LoVo (cell line): ENCODE data around the gene MTARC1.

Source experiments
- DNase-seq: peaks from one replicate; pipeline ENCODE4 v3.0.0-alpha.2; 2016; ENCODE audit warnings: low spot score

Gene MTARC1

DNA sequence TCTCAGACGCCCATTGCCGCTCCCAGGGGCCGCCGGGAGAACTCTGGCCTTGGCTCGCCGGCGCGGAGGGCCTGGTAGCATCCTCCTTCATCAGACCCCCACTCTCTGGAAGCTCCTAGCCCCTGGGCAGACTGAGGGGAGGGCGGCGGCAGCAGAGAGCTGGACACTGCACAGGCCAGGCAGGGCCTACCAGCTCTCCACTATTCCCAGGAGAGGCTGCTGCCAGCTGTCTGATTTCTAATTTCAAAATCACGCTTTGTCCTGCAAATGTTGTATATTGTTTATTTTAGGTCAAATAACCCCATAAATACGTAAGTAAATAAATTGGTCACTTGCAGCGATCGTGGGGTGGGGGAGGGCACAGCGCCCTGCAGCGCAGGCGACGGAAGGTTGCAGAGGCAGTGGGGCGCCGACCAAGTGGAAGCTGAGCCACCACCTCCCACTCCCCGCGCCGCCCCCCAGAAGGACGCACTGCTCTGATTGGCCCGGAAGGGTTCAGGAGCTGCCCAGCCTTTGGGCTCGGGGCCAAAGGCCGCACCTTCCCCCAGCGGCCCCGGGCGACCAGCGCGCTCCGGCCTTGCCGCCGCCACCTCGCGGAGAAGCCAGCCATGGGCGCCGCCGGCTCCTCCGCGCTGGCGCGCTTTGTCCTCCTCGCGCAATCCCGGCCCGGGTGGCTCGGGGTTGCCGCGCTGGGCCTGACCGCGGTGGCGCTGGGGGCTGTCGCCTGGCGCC, at the start of gene MTARC1:
Gene MTARC1, plus strand, starts transcription at position 577 of the 732 bp plus-strand sequence. Its CDS starts 32 bp downstream, at position 609.
- peak; percentile 71 for DNase-seq

- DNase-seq = no peak
Measured at GRCh38 chr1:220741349-220741748, 45.4 kb upstream of the MTARC1 start.

GRCh38 chr1:220741825-220742224, 44.9 kb upstream of the MTARC1 start:
- no peak for DNase-seq

GRCh38 chr1:220742520-220742919, 44.2 kb upstream of the MTARC1 start:
- DNase-seq = no peak

DNA sequence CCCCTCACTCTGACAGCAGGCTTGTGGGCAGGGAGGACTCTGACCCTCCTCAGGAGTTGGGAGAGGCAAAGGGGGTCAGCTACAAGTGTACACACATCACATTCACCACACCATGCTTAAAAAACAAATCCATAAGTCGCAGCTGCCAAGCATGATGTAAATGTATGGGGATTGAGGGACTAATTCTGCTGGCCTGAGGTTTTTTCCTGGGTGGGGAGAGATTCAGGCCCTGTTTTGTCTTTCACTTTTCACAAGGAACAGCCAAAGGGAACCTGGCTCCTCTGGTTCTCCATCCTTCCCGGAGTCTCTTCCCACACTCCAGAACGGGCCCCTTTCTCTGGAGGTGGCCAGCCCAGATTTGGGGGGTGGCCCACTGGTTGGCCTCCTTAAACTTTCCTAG, 39.9 kb upstream of the MTARC1 start:
- no peak for DNase-seq

GRCh38 chr1:220747437-220748088, 39.1 kb upstream of the MTARC1 start:
- no peak for DNase-seq

DNA sequence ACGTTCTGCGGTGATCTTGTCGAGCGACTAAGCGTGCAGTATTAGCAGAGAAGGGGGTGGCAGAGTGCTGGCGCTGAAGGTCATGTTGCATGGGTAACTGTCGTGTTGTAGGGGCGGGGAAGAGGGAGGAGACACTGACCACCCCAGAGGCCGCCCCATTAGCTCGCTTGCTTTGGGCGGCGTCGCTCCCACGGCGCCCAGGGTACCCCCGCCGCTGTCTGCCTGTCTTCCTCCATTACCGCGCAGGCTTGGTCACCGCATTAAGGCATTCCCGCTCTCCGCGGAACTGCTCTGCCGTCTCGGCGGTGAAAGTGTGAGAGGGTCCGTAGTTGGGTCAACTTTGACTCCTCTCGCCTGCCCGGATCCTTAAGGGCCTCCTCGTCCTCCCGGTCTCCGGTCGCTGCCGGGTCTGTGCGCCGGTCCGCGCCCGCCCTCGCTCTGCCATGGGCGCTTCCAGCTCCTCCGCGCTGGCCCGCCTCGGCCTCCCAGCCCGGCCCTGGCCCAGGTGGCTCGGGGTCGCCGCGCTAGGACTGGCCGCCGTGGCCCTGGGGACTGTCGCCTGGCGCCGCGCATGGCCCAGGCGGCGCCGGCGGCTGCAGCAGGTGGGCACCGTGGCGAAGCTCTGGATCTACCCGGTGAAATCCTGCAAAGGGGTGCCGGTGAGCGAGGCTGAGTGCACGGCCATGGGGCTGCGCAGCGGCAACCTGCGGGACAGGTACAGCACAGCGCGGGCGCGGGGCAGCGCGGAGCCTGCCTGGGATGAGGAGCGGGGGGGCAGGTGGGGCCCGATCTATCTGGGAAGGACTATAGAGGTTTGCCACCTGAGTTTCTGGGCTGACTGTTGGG, 38.4 kb upstream of the MTARC1 start, which contains the start of gene MTARC2:
Gene MTARC2, plus strand, starts transcription at position 234 of the 846 bp plus-strand sequence. Its CDS starts 210 bp downstream, at position 444.
- peak; percentile 84 for DNase-seq

DNA sequence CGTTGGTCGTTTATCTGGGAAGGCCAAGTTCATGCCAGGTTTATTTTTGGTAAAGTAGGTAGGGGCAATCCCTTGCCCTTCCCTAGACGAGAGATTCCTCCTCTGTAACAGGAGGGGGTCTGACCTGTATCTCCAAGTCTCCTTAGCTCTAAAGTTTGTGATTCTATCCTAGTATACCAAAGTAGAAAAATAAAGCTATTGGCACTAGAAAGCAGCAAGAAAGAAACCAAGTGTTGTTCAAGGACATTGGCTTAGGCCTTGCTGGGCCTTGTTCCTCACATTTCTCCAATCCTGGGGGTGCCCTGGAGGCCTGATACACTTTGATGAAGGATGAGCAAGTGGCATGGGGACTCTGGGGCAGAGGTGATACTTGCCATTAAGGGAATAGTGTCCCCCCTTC, 37.8 kb upstream of the MTARC1 start:
- no peak for DNase-seq

- DNase-seq = no peak
Measured at GRCh38 chr1:220750131-220750515, 36.6 kb upstream of the MTARC1 start.

DNA sequence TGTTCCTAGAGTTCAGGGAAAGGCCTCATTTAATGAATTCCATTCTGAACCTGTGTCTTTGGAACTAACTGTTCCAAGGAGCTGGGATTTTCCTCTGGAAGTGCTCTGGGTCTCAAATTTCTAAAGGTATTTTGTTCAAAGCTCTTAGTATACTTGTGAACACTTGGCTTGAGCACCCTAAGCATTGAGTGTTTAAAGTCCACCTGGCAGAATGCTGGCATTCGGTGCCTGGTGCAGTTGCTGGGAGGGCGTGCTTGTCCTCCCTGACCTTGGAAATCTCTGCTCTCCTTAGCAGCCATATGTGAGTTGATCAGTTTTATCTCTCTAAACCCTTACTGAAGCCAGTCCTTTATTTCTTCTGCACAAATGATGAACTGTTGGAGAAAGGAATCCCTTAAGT, 35.6 kb upstream of the MTARC1 start:
- DNase-seq = no peak

- DNase-seq = no peak
Measured at GRCh38 chr1:220754212-220754917, 32.3 kb upstream of the MTARC1 start.

DNA sequence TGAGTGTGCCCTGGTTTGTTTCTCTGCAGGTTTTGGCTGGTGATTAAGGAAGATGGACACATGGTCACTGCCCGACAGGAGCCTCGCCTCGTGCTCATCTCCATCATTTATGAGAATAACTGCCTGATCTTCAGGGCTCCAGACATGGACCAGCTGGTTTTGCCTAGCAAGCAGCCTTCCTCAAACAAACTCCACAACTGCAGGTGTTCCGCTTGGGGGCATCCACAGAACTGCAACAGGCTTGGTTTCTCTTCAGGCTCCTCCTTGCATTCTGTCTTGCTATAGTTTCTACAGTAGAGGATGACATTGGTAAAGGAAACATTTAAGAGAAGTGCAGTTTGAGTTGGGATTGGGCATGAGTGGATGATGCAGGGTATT, 31.8 kb upstream of the MTARC1 start:
- no peak for DNase-seq

GRCh38 chr1:220755309-220755708, 31.4 kb upstream of the MTARC1 start:
- DNase-seq = no peak

DNA sequence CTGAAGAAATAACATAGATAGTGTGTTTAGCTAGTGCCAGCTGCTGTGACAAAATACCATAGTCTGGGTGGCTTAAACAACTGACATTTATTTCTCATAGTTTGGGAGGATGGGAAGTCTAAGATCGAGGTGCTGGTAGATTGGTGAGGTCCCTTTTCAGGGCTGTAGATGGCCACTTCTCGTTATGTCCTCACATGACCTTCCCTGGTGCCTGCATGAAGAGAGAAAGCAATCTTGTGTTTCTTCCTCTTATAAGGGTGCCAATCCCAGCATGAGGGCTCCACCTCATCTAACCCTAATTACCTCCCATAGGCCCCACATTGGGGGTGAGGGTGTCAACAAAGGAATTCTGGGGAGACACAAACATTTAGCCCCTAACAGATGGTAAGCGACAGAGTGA, 29.3 kb upstream of the MTARC1 start:
- no peak for DNase-seq

GRCh38 chr1:220759147-220759546, 27.6 kb upstream of the MTARC1 start:
- no peak for DNase-seq

GRCh38 chr1:220761688-220762427, 24.9 kb upstream of the MTARC1 start:
- no peak for DNase-seq

DNA sequence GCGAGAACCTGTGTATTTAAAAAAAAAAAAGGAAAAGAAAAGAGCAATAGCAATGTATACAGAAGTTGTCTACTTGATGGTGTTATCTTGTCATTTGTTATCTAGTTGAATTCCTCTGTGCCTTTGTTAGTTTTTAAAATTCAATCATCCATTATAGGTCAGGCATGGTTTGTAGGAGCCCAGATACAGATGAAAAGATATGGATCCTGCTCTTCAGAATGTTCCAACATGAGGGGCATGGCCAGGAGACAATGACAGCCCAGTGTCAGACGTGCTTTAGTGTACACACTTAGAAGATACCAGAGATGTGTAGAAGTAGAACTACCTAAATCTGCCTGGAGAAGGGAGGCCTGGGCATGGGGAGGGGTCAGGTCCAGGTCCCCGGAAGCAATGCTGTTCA, 22.0 kb upstream of the MTARC1 start:
- no peak for DNase-seq

DNA sequence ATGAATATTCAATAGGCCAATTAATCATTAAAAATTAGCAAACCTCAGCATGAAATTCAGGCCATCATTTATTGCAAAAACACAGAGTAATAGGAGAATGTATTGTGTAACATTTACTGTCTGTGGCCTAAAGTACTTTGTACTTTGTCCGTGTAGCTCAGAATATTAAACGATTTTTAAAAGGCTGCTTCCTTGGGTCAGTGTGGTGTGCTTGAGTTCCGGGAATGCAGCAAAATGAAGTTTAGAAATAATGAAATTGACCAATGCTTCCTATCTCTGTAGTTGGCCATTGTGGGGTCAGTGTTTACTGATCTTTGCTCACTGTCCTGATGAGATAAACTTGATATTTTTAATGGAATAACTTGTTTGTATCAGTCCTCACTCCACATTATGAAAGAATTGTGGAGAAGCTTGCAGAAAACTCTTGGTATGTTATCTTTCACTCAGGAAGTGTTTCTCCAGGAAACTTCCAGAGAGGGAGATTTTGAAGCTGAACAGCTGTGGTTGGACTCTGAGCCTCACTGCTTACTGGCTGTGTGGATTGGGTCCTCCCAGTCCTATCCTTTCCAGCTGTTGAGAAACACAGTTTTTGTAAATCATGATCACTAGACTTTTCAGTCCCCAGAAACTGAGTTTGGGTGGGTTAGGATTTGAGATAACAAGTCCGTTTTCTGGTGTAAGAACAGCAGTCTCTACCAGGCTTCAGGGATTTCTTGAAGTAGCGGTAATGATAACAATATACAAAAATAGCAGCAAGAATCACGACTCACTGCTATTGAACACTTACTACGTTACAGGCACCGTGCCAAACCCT, 19.2 kb upstream of the MTARC1 start:
- no peak for DNase-seq

GRCh38 chr1:220768126-220768601, 18.5 kb upstream of the MTARC1 start:
- DNase-seq = no peak

DNA sequence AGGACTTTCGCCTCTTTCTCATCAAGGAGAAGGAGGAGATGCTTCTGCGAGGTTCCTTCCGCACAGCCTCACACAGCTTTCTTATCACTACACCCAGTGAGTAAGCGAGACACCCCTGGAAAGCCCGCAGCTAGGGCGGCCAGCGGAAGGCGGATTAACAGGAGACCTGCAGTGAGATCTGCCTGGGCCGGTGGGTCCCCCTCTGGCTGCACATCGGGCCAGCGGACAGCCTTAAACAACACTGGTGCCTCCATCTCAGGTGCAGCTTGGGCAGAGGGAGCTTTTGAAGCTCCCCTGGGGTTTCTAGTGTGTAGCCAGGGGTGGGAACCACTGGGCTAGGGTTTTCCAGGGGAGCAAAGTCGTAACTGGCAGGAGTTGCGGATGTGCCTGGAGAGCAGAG, 17.5 kb upstream of the MTARC1 start:
- DNase-seq = no peak
